Neural cell (in vitro differentiated cells): ENCODE data around the gene ASIC4.

ENCODE experiments used
- EP300 ChIP-seq: fragments of 450-650 bp; conservative IDR thresholded peaks from 2 replicates; pipeline ENCODE4 v1.6.1; 2014; ENCODE audit warnings: antibody characterized with exemption, mild to moderate bottlenecking, moderate library complexity; ENCODE audit not compliant: poor library complexity, severe bottlenecking
- EZH2 ChIP-seq: fragments of 200-600, 300-800 bp; shearing (Covaris generic), sonication (generic); IDR thresholded peaks from 2 replicates; pipeline ENCODE4 v1.6.1; 2014; ENCODE audit warnings: antibody characterized with exemption, low read length, borderline replicate concordance, mild to moderate bottlenecking; ENCODE audit not compliant: insufficient read depth, poor library complexity, severe bottlenecking
- POLR2AphosphoS5 ChIP-seq: IDR thresholded peaks from 2 replicates; pipeline ENCODE4 v1.6.1; 2012
- SMC3 ChIP-seq: fragments of 450-650 bp; conservative IDR thresholded peaks from 2 replicates; pipeline ENCODE4 v1.6.1; 2014; ENCODE audit warnings: antibody characterized with exemption, mild to moderate bottlenecking, moderate library complexity; ENCODE audit not compliant: poor library complexity
- TAF1 ChIP-seq: IDR thresholded peaks from 2 replicates; pipeline ENCODE4 v1.6.1; 2012; ENCODE audit warnings: low read depth
- TF ChIP-seq, protein P1 (sequence below): fragments of 450-650 bp; IDR thresholded peaks from 2 replicates; pipeline ENCODE4 v1.5.1; 2014; ENCODE audit warnings: antibody characterized with exemption, mild to moderate bottlenecking, moderate library complexity; ENCODE audit not compliant: poor library complexity, severe bottlenecking

DNA sequence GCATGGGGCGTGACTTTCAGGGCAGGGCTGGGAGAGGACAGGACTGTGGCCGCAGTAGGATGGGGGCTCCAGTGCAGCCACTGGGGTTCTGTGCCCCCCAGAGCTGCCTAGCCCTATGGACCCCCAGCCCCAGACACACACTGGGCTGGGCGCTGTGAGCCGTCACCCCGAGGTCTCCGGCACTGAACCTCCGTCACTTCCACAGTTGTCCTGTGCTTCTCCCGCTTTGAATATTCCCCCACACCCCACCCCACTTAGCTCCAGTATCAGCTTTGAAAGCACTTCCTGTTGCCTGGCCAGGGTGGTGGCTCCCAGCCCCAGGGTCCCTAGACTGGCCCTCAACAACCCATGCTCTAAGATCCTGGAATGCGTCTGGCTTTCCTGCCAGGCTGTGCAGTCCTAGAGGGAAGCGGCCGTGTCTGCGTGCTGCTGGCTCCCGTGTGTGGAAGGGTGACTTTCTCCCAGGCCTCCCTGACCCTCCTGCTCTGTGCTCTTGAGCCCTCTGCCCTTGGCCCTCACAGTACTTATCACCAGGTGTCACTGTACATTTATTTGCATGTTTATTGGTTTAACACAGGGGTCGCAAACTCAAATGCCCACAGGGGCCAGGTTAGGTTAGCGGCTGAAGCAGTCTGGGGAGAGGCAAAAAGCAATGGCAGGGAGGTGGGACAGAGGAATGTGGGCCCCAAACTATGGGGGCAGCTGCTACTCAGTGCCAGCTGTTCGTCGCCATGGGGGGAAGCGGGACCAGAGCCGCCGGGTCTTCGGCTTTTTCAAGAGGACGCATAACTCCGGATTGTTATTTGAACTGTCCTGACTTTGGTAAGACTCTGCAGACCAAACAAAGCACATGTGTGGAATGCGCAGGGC, 47.1 kb downstream of the ASIC4 start:
- TF ChIP-seq, protein P1, sequence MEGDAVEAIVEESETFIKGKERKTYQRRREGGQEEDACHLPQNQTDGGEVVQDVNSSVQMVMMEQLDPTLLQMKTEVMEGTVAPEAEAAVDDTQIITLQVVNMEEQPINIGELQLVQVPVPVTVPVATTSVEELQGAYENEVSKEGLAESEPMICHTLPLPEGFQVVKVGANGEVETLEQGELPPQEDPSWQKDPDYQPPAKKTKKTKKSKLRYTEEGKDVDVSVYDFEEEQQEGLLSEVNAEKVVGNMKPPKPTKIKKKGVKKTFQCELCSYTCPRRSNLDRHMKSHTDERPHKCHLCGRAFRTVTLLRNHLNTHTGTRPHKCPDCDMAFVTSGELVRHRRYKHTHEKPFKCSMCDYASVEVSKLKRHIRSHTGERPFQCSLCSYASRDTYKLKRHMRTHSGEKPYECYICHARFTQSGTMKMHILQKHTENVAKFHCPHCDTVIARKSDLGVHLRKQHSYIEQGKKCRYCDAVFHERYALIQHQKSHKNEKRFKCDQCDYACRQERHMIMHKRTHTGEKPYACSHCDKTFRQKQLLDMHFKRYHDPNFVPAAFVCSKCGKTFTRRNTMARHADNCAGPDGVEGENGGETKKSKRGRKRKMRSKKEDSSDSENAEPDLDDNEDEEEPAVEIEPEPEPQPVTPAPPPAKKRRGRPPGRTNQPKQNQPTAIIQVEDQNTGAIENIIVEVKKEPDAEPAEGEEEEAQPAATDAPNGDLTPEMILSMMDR, result no peak
- TF ChIP-seq EP300 (no peak), POLR2AphosphoS5 (no peak), TAF1 (no peak), SMC3 (no peak), EZH2 (no peak)
